ENCODE results near the gene GALM. TPM values are rescaled to one million over a fixed set of nuclear protein-coding genes. Genes with fewer than 3 reads are reported as not detected.
A peak's percentile ranks its signal among the peaks of the same experiment; 100 is the strongest.

Gene GALM
- total and polyA plus RNA-seq, 2 donors from 2014 or later, result 17.9 to 79.9 TPM

- Histone ChIP-seq H3K9me3 (ENCODE audit: control insufficient read depth in 2 of 3, insufficient read depth in 1 of 3, low read length in 3 of 3) (no peaks in the 10 kb centered on the region), H3K4me1 (ENCODE audit: control insufficient read depth in 2 of 3, insufficient read depth in 2 of 3, low read depth in 1 of 3, low read length in 3 of 3) (peaks cover 0 to 7% (median 0%) of the 10 kb centered on the region in 3 donors), H3K4me3 (ENCODE audit: low read length in 3 of 3) (no peak overlapping the region), H3K36me3 (ENCODE audit: control insufficient read depth in 2 of 3, insufficient read depth in 3 of 3, low read length in 3 of 3) (peaks cover 0 to 12% (median 2%) of the 10 kb centered on the region in 3 donors), H3K27ac (ENCODE audit: low read depth in 2 of 2, low read length in 2 of 2) (no peak overlapping the region), H3K27me3 (ENCODE audit: control insufficient read depth, insufficient read depth, low read length) (no peaks in the 10 kb centered on the region), H3K9ac (ENCODE audit: low read length in 3 of 3) (no peak overlapping the region)
- intact Hi-C loops (cut with DNase I), result no loop called here
- TF ChIP-seq CTCF (IDR thresholded peaks at IDR 0.05; ENCODE audit: borderline replicate concordance, extremely low read depth, insufficient read depth), result no peak
- FAIRE-seq, result no peak
- no peak for DNase-seq
These were observed 72.0 kb downstream of the GALM start for GRCh38 chr2:38737925-38738324.

GRCh38 chr2:38739524-38739923, 73.6 kb downstream of the GALM start:
- Histone ChIP-seq H3K4me1 (ENCODE audit: control insufficient read depth in 2 of 3, insufficient read depth in 2 of 3, low read depth in 1 of 3, low read length in 3 of 3) (peaks cover 0 to 7% (median 4%) of the 10 kb centered on the region in 3 donors), H3K27ac (ENCODE audit: low read depth in 2 of 2, low read length in 2 of 2) (no peak overlapping the region), H3K27me3 (ENCODE audit: control insufficient read depth, insufficient read depth, low read length) (no peaks in the 10 kb centered on the region), H3K4me3 (ENCODE audit: low read length in 3 of 3) (no peak overlapping the region), H3K36me3 (ENCODE audit: control insufficient read depth in 2 of 3, insufficient read depth in 3 of 3, low read length in 3 of 3) (peaks cover 0 to 13% (median 1%) of the 10 kb centered on the region in 3 donors), H3K9ac (ENCODE audit: low read length in 3 of 3) (no peak overlapping the region), H3K9me3 (ENCODE audit: control insufficient read depth in 2 of 3, insufficient read depth in 1 of 3, low read length in 3 of 3) (no peaks in the 10 kb centered on the region)
- FAIRE-seq (no peak), DNase-seq (no peak)
- intact Hi-C loops (cut with DNase I), result no loop called here
- TF ChIP-seq CTCF (IDR thresholded peaks at IDR 0.05; ENCODE audit: borderline replicate concordance, extremely low read depth, insufficient read depth), result no peak

- no peaks in the 10 kb centered on the region for H3K9me3 ChIP-seq (ENCODE audit: control insufficient read depth in 2 of 3, insufficient read depth in 1 of 3, low read length in 3 of 3)
- H3K36me3 ChIP-seq (ENCODE audit: control insufficient read depth in 2 of 3, insufficient read depth in 3 of 3, low read length in 3 of 3), result peaks cover 6 to 28% (median 10%) of the 10 kb centered on the region in 3 donors
- no peak overlapping the region for H3K9ac ChIP-seq (ENCODE audit: low read length in 3 of 3)
- intact Hi-C loops (cut with DNase I), result no loop called here
- H3K4me3 ChIP-seq (ENCODE audit: low read length in 3 of 3), result no peak overlapping the region
- no peaks in the 10 kb centered on the region for H3K27me3 ChIP-seq (ENCODE audit: control insufficient read depth, insufficient read depth, low read length)
- peak; percentile 51 for TF ChIP-seq CTCF (IDR thresholded peaks at IDR 0.05; ENCODE audit: borderline replicate concordance, extremely low read depth, insufficient read depth)
- H3K4me1 ChIP-seq (ENCODE audit: control insufficient read depth in 2 of 3, insufficient read depth in 2 of 3, low read depth in 1 of 3, low read length in 3 of 3), result peaks cover 0 to 4% (median 0%) of the 10 kb centered on the region in 3 donors
- FAIRE-seq (peak; percentile 70), DNase-seq (peak in 2 of 5 donors; percentile 39 to 58)
- no peak overlapping the region for H3K27ac ChIP-seq (ENCODE audit: low read depth in 2 of 2, low read length in 2 of 2)
These were observed 75.2 kb downstream of the GALM start for GRCh38 chr2:38740851-38741731.
